ENCODE data around the gene PRKN.
A peak's percentile ranks its signal among the peaks of the same experiment; 100 is the strongest.

PRKN gene

DNA sequence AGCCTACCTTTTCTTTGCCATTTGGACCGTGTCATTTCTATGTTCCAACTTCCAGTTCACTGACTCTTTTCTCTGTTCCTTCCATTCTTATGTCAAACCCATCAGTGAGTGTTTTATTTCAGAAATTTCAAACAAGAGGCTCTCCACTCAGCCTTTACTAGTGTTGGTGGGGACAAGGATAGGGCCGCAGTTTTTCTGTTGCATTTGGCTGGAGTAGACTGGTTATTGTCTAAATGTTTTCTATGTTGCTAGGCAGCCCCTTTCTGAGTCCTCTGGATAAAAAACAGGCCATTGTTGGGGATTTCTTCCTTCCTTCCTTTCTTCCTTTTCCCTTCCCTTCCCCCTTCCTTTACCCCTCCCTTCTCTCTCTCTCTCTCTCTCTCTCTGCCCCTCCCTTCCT is 288.6 kb downstream of the PRKN start:
- H3K9me3 ChIP-seq (ENCODE audit: control insufficient read depth, low read length): no peaks in the 10 kb centered on the region
- 100% methylated on average over 1 of the region's 2 CpGs; no CpG with 5 or more reads in 1 of the 2 experiments for WGBS, 2 experiments (ENCODE audit: insufficient coverage in 2 of 2)
- no peaks in the 10 kb centered on the region for H3K36me3 ChIP-seq (ENCODE audit: control insufficient read depth, insufficient read depth, low read length)
- H3K4me1 ChIP-seq (ENCODE audit: control insufficient read depth, insufficient read depth, low read length, poor library complexity, severe bottlenecking): no peaks in the 10 kb centered on the region
- H3K4me3 ChIP-seq (ENCODE audit: extremely low read depth, insufficient read depth, low read length, poor library complexity, severe bottlenecking): no peak overlapping the region
- peak overlapping the region; percentile 58 for H3K27ac ChIP-seq (ENCODE audit: low read depth, low read length, severe bottlenecking)

DNA sequence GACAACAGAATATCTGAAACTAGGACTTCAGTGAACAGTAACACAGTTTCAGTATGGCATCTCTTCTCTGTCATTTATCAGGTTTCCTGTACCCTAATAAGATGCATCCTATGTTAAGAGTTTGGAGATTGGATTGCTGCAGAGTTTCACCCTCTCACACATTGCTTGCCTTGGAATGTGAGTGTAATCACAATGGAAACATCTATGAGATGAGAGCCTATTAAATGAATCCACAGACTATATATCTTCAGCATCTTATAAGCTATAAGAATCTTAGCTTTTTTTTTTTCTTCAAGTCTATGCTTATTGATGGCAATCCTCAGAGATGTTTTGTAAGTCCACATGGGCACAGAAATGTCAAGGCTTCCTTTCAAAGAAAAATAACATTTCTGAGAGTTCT is 292.5 kb downstream of the PRKN start:
- Histone ChIP-seq H3K27ac (ENCODE audit: low read depth, low read length, severe bottlenecking) (no peak overlapping the region), H3K36me3 (ENCODE audit: control insufficient read depth, insufficient read depth, low read length) (no peaks in the 10 kb centered on the region), H3K4me1 (ENCODE audit: control insufficient read depth, insufficient read depth, low read length, poor library complexity, severe bottlenecking) (no peaks in the 10 kb centered on the region), H3K9me3 (ENCODE audit: control insufficient read depth, low read length) (no peaks in the 10 kb centered on the region), H3K4me3 (ENCODE audit: extremely low read depth, insufficient read depth, low read length, poor library complexity, severe bottlenecking) (no peak overlapping the region)

DNA sequence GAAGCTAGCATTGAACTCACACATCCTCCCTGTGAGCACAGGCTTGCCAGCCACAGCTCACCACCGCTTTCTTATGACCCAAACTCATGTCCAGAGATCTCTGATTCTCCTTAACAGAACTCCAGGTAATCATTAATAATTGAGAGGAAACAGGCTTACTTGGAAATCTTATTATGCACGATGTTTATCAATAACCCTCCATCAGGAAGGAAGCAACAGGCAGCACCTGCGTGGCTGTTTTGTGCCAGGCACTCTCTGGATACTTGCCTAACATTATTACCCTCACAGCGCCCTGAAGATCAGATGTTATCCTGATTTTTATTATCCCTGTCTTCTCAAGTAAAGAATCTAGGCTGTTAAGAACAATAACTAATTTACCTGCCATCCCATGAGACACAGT is 306.6 kb downstream of the PRKN start:
- H3K9me3 ChIP-seq (ENCODE audit: control insufficient read depth, low read length): no peaks in the 10 kb centered on the region
- no peak overlapping the region for H3K4me3 ChIP-seq (ENCODE audit: extremely low read depth, insufficient read depth, low read length, poor library complexity, severe bottlenecking)
- H3K27ac ChIP-seq (ENCODE audit: low read depth, low read length, severe bottlenecking): no peak overlapping the region
- H3K4me1 ChIP-seq (ENCODE audit: control insufficient read depth, insufficient read depth, low read length, poor library complexity, severe bottlenecking): no peaks in the 10 kb centered on the region
- WGBS, 2 experiments (ENCODE audit: insufficient coverage in 2 of 2): 78 to 94% methylated on average over 2 to 4 of the region's 4 CpGs
- no peaks in the 10 kb centered on the region for H3K36me3 ChIP-seq (ENCODE audit: control insufficient read depth, insufficient read depth, low read length)

DNA sequence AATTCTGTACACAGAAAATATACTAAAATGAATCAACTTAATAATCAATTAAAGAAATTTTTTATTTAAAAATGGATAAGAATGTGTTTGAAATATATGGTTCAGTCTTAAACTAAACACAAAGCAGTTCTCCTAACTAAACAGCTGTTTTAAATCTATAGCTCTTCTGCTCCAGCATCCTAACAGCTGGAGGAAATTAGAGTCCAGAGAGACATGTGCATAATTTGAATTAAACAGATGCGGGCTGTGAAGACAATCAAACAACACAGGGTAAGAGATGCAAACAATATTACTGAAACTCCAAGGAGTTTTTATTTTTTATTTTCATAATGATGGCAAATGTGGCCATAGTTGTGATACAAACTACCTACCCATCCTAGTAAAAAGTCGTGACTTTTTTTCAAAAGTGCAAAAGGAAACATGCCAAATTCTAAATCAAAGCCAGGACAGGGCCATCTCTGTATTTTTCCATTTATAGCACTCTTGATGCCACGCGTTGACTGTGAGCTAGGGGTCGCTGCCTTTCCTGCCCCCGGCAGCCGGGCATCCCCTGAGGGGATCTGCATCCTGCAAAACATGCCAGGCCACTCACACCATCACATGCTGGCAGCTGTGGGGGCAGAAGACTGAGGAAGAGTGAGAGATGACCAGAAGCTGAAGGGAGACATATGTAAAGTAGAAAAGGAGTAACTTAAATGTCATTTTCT is 310.6 kb downstream of the PRKN start:
- 85% methylated on average over 3 of the region's 7 CpGs; no CpG with 5 or more reads in 1 of the 2 experiments for WGBS, 2 experiments (ENCODE audit: insufficient coverage in 2 of 2)
- no peak overlapping the region for H3K27ac ChIP-seq (ENCODE audit: low read depth, low read length, severe bottlenecking)
- no peaks in the 10 kb centered on the region for H3K4me1 ChIP-seq (ENCODE audit: control insufficient read depth, insufficient read depth, low read length, poor library complexity, severe bottlenecking)
- no peak overlapping the region for H3K4me3 ChIP-seq (ENCODE audit: extremely low read depth, insufficient read depth, low read length, poor library complexity, severe bottlenecking)
- no peaks in the 10 kb centered on the region for H3K36me3 ChIP-seq (ENCODE audit: control insufficient read depth, insufficient read depth, low read length)
- no peaks in the 10 kb centered on the region for H3K9me3 ChIP-seq (ENCODE audit: control insufficient read depth, low read length)

DNA sequence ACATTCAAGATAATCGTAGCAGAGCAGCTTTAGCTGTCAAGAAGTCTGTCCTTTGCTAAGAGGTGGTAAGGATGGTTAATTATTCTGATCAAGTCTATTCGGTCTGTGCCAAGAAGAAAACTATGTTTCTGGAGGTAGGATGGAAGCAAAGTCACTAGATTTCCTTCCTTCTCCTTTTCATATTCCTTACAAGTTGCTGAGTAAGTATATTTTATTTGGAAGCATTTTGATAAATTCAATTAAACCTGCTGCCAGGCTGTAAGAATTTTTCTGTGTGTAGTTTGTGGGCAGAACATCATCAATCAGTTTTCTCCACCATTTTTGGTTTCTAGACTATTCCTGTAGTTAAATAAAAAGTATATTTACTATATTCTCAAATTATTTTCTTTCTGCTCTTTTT is 311.3 kb downstream of the PRKN start:
- WGBS, 2 experiments (ENCODE audit: insufficient coverage in 2 of 2): 100% methylated on average over 1 of the region's 2 CpGs; no CpG with 5 or more reads in 1 of the 2 experiments
- Histone ChIP-seq H3K4me1 (ENCODE audit: control insufficient read depth, insufficient read depth, low read length, poor library complexity, severe bottlenecking) (no peaks in the 10 kb centered on the region), H3K4me3 (ENCODE audit: extremely low read depth, insufficient read depth, low read length, poor library complexity, severe bottlenecking) (no peak overlapping the region), H3K9me3 (ENCODE audit: control insufficient read depth, low read length) (no peaks in the 10 kb centered on the region), H3K36me3 (ENCODE audit: control insufficient read depth, insufficient read depth, low read length) (no peaks in the 10 kb centered on the region), H3K27ac (ENCODE audit: low read depth, low read length, severe bottlenecking) (no peak overlapping the region)

DNA sequence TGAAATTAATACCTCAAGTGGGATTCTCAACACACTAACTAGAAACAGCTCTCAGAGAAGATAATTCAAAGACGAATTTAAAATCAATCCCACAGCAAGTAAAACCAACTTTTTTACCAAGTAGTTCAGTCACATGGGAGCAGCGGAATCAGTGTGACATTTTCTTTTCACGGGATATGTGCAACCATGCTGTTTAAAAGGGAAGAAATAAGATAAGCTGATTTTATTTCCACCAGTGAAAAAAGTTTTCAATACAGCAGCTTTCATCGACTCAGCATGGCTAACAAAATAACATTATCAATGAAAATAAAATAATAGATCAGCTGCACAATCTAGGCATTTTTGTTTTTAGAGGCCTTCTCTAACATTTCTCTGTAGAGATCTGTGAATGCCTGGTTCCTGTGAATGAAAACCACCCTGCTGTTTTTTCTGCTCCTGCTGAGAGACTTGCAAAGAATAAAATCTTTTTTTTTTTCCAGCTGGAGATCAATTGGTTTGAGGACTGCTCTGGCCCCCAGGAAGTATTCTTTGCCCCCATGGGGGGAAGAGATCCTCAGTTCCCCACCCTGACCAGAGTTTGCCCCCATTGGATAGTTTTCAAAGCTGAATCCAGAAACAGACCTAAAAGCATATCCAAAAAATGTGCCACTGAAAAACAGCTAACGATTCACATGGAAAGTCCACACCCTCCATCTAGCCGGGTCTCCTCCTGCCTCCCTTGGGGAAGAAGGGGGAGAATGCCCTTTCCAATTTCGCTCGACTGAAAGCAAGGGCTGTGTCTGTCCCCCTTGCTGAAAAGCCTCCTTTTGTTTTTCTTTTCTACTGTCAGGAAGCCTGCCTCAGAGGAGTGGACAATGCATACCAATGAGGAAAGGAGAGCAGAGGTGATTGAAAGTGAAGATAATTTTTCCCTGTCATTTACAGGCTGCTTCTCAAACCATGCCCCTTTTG is 317.6 kb downstream of the PRKN start:
- H3K36me3 ChIP-seq (ENCODE audit: control insufficient read depth, insufficient read depth, low read length): no peaks in the 10 kb centered on the region
- H3K4me1 ChIP-seq (ENCODE audit: control insufficient read depth, insufficient read depth, low read length, poor library complexity, severe bottlenecking): peaks cover 4% of the 10 kb centered on the region
- H3K27ac ChIP-seq (ENCODE audit: low read depth, low read length, severe bottlenecking): peak overlapping the region; percentile 30
- H3K9me3 ChIP-seq (ENCODE audit: control insufficient read depth, low read length): no peaks in the 10 kb centered on the region
- WGBS, 2 experiments (ENCODE audit: insufficient coverage in 2 of 2): 0% methylated on average over 1 to 2 of the region's 8 CpGs
- H3K4me3 ChIP-seq (ENCODE audit: extremely low read depth, insufficient read depth, low read length, poor library complexity, severe bottlenecking): no peak overlapping the region

DNA sequence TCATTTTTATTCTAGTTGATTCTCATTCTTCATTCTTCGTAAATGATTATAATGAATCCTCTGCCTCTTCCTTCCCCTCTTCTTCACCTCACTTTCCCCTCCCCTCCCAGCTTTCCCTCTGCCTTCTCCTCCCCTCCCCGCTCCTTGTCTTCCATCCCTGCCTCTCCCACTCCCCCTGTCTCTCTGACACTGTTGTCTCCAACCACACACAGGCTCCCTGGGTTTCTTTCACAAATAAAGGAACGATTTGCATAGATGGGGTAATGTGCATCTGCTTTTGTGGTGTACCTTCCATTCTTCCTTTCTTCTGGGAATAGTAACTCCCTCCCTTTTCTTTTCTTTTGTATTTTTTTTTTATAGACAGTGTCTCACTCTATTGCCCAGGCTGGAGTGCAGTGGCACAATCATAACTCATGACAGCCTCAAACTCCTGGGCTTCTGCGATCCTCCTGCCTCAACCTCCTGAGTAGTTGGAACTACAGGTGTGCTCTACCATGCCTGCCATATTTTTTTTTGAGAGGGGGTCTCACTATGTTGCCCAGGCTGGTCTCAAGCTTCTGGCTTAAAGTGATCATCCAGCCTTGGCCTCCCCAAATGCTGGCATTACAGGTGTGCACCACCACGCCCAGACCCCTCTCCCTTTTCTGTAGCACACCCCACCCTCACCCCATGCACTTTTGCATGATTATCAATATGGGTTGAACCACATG is 318.6 kb downstream of the PRKN start:
- Histone ChIP-seq H3K27ac (ENCODE audit: low read depth, low read length, severe bottlenecking) (no peak overlapping the region), H3K9me3 (ENCODE audit: control insufficient read depth, low read length) (no peaks in the 10 kb centered on the region), H3K36me3 (ENCODE audit: control insufficient read depth, insufficient read depth, low read length) (no peaks in the 10 kb centered on the region), H3K4me3 (ENCODE audit: extremely low read depth, insufficient read depth, low read length, poor library complexity, severe bottlenecking) (no peak overlapping the region), H3K4me1 (ENCODE audit: control insufficient read depth, insufficient read depth, low read length, poor library complexity, severe bottlenecking) (peaks cover 4% of the 10 kb centered on the region)
- WGBS, 2 experiments (ENCODE audit: insufficient coverage in 2 of 2): 86 to 91% methylated on average over 1 to 3 of the region's 5 CpGs

DNA sequence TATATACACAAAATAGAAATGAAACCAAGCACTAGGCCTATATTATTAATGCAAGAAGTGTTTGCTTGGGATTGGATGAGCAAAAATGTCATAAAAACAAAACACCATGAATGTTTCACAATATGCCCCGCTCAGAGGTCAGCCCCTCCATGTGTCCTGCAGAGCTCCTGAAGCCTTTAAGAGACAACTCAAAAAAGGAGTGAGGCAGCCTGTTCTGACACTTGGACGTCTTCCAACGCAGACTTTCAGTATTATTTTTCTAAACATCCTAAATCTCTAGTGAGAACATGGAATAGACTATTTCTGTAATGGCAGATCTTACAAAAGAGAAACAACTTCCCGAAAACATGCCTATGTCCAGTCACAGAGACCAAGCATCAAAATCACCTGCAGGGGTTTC is 322.6 kb downstream of the PRKN start:
- Histone ChIP-seq H3K27ac (ENCODE audit: low read depth, low read length, severe bottlenecking) (no peak overlapping the region), H3K36me3 (ENCODE audit: control insufficient read depth, insufficient read depth, low read length) (no peaks in the 10 kb centered on the region), H3K4me1 (ENCODE audit: control insufficient read depth, insufficient read depth, low read length, poor library complexity, severe bottlenecking) (peaks cover under 1% of the 10 kb centered on the region), H3K4me3 (ENCODE audit: extremely low read depth, insufficient read depth, low read length, poor library complexity, severe bottlenecking) (no peak overlapping the region), H3K9me3 (ENCODE audit: control insufficient read depth, low read length) (no peaks in the 10 kb centered on the region)
- 100% methylated on average over 1 of the region's 4 CpGs for WGBS, 2 experiments (ENCODE audit: insufficient coverage in 2 of 2)

DNA sequence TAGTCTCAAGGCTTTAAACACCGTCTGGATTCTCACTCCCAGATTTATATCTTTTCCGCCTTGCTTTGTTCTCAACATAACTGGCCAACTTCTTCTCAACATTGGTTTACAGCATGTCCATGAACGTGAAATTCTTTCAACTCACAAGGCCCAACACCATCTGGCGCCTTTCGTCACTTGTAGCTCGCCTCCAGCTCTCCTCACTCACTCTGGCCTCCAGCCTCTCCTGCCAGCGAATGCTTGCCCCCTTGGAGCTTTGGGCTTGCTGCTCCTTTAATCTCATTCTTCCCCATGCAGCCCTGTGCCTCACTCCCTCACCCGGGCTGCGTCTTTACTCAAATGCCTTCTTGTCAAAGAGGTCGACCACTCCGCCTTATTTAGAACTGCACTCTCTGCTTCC is 324.5 kb downstream of the PRKN start:
- Histone ChIP-seq H3K36me3 (ENCODE audit: control insufficient read depth, insufficient read depth, low read length) (no peaks in the 10 kb centered on the region), H3K4me1 (ENCODE audit: control insufficient read depth, insufficient read depth, low read length, poor library complexity, severe bottlenecking) (no peaks in the 10 kb centered on the region), H3K9me3 (ENCODE audit: control insufficient read depth, low read length) (no peaks in the 10 kb centered on the region), H3K27ac (ENCODE audit: low read depth, low read length, severe bottlenecking) (no peak overlapping the region), H3K4me3 (ENCODE audit: extremely low read depth, insufficient read depth, low read length, poor library complexity, severe bottlenecking) (no peak overlapping the region)
- 94 to 95% methylated on average over 11 of the region's 11 CpGs for WGBS, 2 experiments (ENCODE audit: insufficient coverage in 2 of 2)

DNA sequence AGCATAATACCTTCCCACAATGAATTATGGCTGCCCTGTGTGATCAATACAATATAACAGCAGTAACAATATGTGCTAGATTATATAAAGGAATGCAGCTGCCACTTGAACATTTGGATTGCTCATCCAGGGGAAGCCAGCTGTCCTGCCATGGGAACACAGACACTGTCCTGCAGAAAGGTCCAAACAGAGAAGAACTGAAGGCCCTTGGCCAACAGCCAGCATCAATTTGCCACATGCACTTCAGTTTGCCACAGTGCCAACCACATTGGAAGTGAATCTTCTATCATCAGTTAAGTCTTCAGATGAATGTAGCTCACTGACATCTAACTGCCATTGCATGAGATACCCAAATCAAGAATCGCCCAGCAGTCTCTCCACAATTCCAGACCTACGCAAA is 332.4 kb downstream of the PRKN start:
- Histone ChIP-seq H3K4me3 (ENCODE audit: extremely low read depth, insufficient read depth, low read length, poor library complexity, severe bottlenecking) (no peak overlapping the region), H3K36me3 (ENCODE audit: control insufficient read depth, insufficient read depth, low read length) (no peaks in the 10 kb centered on the region), H3K27ac (ENCODE audit: low read depth, low read length, severe bottlenecking) (no peak overlapping the region), H3K9me3 (ENCODE audit: control insufficient read depth, low read length) (no peaks in the 10 kb centered on the region), H3K4me1 (ENCODE audit: control insufficient read depth, insufficient read depth, low read length, poor library complexity, severe bottlenecking) (no peaks in the 10 kb centered on the region)
- WGBS, 2 experiments (ENCODE audit: insufficient coverage in 2 of 2): 67 to 94% methylated on average over 1 to 2 of the region's 2 CpGs
